Calu3 (cell line): ENCODE data around the gene INPP5F. TPM values are rescaled to one million over a fixed set of nuclear protein-coding genes. Genes with fewer than 3 reads are reported as not detected.
"Not testable (repeated sequence)": the region's sequence is repeated elsewhere in the genome, so short reads cannot be mapped to it uniquely, and the experiment has no call there.

ENCODE experiments used
- BruUV-seq: library from RNA; stranded (reverse); fragments of 400-500 nt; replicated peaks from 2 replicates; lab custom pipeline; 2021; lab: Mats Ljungman, UMichigan
- CTCF ChIA-PET: fragments of 300-600 bp; sonication (Branson Sonifier 250); formaldehyde crosslinking; loops from one replicate; lab custom pipeline; 2022; ENCODE audit warnings: antibody characterized with exemption; lab: Charles Lee
- DNase-seq: peaks from one replicate; pipeline ENCODE4 v3.0.0; 2022
- H3K27ac Mint-ChIP-seq: one replicate; pipeline ENCODE4 v1.8.0; 2022; ENCODE audit warnings: mixed read lengths; ENCODE audit not compliant: unreplicated experiment
- H3K27me3 Mint-ChIP-seq: one replicate; pipeline ENCODE4 v1.8.0; 2022; ENCODE audit warnings: mixed read lengths; ENCODE audit not compliant: unreplicated experiment
- H3K36me3 Mint-ChIP-seq: one replicate; pipeline ENCODE4 v1.8.0; 2022; ENCODE audit warnings: mild to moderate bottlenecking, moderate library complexity, mixed read lengths; ENCODE audit not compliant: insufficient read depth, unreplicated experiment
- H3K4me1 Mint-ChIP-seq: one replicate; pipeline ENCODE4 v1.8.0; 2022; ENCODE audit warnings: mild to moderate bottlenecking, low read depth, mixed read lengths; ENCODE audit not compliant: unreplicated experiment
- H3K4me3 Mint-ChIP-seq: one replicate; pipeline ENCODE4 v1.8.0; 2022; ENCODE audit warnings: mild to moderate bottlenecking, low read depth, moderate library complexity, mixed read lengths; ENCODE audit not compliant: unreplicated experiment
- H3K9me3 Mint-ChIP-seq: one replicate; pipeline ENCODE4 v1.8.0; 2022; ENCODE audit warnings: low read depth, mixed read lengths; ENCODE audit not compliant: unreplicated experiment
- intact Hi-C: fragments of 100-400 bp; cut with micrococcal nuclease; formaldehyde crosslinking; loops from one replicate; pipeline ENCODE4 v1.10.0; 2022; ENCODE audit not compliant: unreplicated experiment
- total RNA-seq: library from RNA; stranded (reverse); gene quantifications from 2 replicates; pipeline ENCODE4 v1.2.3, GENCODE V29; 2022
- TF ChIP-seq, protein P1 (sequence below): fragments of 200-600 bp; IDR thresholded peaks from one replicate; pipeline ENCODE4 v1.8.0; 2022; ENCODE audit warnings: antibody characterized with exemption; ENCODE audit not compliant: unreplicated experiment

Gene INPP5F
- total RNA-seq, 1 experiment from 2014 or later = 6.9 TPM

GRCh38 chr10:119702583-119702982, 23.3 kb upstream of the INPP5F start:
- TF ChIP-seq, protein P1, sequence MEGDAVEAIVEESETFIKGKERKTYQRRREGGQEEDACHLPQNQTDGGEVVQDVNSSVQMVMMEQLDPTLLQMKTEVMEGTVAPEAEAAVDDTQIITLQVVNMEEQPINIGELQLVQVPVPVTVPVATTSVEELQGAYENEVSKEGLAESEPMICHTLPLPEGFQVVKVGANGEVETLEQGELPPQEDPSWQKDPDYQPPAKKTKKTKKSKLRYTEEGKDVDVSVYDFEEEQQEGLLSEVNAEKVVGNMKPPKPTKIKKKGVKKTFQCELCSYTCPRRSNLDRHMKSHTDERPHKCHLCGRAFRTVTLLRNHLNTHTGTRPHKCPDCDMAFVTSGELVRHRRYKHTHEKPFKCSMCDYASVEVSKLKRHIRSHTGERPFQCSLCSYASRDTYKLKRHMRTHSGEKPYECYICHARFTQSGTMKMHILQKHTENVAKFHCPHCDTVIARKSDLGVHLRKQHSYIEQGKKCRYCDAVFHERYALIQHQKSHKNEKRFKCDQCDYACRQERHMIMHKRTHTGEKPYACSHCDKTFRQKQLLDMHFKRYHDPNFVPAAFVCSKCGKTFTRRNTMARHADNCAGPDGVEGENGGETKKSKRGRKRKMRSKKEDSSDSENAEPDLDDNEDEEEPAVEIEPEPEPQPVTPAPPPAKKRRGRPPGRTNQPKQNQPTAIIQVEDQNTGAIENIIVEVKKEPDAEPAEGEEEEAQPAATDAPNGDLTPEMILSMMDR = no peak
- peaks cover 3% of the 10 kb centered on the region for H3K9me3 Mint-ChIP-seq
- H3K36me3 Mint-ChIP-seq = no peaks in the 10 kb centered on the region
- intact Hi-C loops = no loop called here
- no peaks in the 10 kb centered on the region for H3K27me3 Mint-ChIP-seq
- no peak overlapping the region for H3K4me3 Mint-ChIP-seq
- no peak for DNase-seq
- H3K27ac Mint-ChIP-seq = no peak overlapping the region
- no TSS peak for BruUV-seq
- CTCF ChIA-PET = interaction anchor here (1.2 kb wide), 1 partner anchor 94 kb away, joined by 3 read pairs; no protein-coding TSS in a partner anchor
- peaks cover 10% of the 10 kb centered on the region for H3K4me1 Mint-ChIP-seq

DNA sequence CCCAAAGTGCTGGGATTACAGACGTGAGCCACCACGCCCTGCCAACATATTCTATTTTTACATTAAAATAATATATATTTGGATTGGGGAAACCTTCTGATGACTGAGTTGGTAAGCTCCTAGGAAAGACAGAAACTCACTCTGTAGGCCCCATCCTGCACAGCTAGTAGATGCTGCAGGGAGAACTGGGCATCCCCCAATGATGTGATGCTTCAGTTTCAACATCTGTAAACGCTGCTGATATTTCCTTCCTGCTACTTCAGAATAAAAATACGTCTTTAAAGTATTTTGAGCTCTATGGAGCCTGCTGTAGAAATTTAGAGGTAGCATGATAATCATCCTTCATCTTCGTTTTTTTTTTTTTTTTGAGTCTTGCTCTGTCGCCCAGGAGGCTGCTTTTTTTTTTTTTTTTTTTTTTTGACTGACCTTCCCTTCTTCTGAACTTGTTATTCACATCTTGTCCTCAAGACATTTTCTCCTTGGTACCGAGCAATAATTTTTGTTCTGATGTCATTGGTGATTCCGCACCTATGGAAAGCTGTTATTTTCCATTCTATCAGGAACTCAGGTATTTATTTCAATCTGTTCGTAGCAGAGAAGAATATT, 21.8 kb upstream of the INPP5F start:
- H3K4me1 Mint-ChIP-seq = peaks cover 10% of the 10 kb centered on the region
- intact Hi-C loops = no loop called here

DNA sequence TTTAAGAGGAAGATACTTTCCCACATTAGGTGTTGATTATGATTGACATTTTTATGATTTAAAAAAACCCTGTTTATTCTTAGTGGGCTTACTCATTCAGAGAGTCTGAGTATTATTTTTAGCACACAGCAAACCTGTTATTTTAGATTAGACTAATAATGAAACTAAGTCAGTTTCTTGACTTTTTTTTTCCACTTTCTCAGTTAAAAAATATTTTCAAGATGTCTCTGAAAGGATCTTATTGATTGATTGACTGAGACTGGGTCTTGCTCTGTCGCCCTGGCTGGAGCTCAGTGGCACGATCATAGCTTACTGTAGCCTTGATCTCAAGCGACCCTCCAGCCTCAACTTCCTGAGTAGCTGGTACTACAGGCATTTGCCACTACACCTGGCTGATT, 20.4 kb upstream of the INPP5F start:
- Mint-ChIP-seq H3K4me3 (no peak overlapping the region), H3K27me3 (no peaks in the 10 kb centered on the region), H3K36me3 (no peaks in the 10 kb centered on the region), H3K27ac (no peak overlapping the region), H3K9me3 (peaks cover 3% of the 10 kb centered on the region), H3K4me1 (peaks cover 10% of the 10 kb centered on the region)
- BruUV-seq = no TSS peak
- intact Hi-C loops = no loop called here
- TF ChIP-seq, protein P1 = no peak
- no peak for DNase-seq
- CTCF ChIA-PET = interaction anchor here (0.7 kb wide), 1 partner anchor 446 kb away, joined by 3 read pairs; no protein-coding TSS in a partner anchor

More for the DNA sequence above, 21.8 kb upstream of the INPP5F start:
- BruUV-seq = no TSS peak
- no peak for DNase-seq
- no peak overlapping the region for H3K27ac Mint-ChIP-seq
- H3K9me3 Mint-ChIP-seq = peaks cover 3% of the 10 kb centered on the region
- no peaks in the 10 kb centered on the region for H3K27me3 Mint-ChIP-seq
- CTCF ChIA-PET = no interaction called here
- no peak overlapping the region for H3K4me3 Mint-ChIP-seq
- no peaks in the 10 kb centered on the region for H3K36me3 Mint-ChIP-seq
- TF ChIP-seq, protein P1 = no peak

- H3K4me1 Mint-ChIP-seq = peaks cover 9% of the 10 kb centered on the region
- no TSS peak for BruUV-seq
- intact Hi-C loops = no loop called here
- DNase-seq = no peak
- H3K27ac Mint-ChIP-seq = no peak overlapping the region
- CTCF ChIA-PET = no interaction called here
- H3K27me3 Mint-ChIP-seq = no peaks in the 10 kb centered on the region
- H3K4me3 Mint-ChIP-seq = no peak overlapping the region
- peaks cover 3% of the 10 kb centered on the region for H3K9me3 Mint-ChIP-seq
- TF ChIP-seq, protein P1 = no peak
- H3K36me3 Mint-ChIP-seq = no peaks in the 10 kb centered on the region
These were observed 19.1 kb upstream of the INPP5F start for GRCh38 chr10:119706521-119707278.

DNA sequence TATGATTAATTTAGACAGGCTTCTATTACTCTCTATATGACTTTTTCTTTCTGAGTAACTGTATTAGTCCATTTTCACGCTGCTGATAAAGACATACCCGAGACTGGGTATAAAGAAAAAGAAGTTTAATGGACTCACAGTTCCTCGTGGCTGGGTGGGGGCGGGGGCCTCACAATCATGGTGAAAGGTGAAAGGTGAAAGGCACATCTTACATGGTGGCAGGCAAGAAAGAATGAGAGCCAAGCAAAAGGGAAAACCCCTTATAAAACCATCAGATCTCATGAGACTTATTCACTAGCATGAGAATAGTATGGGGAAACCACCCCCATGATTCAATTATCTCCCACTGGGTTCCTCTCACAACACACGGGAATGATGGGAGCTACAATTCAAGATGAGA, 18.5 kb upstream of the INPP5F start:
- DNase-seq, H3K27me3 Mint-ChIP-seq, intact Hi-C loops, BruUV-seq, H3K9me3 Mint-ChIP-seq, H3K27ac Mint-ChIP-seq, CTCF ChIA-PET, H3K4me3 Mint-ChIP-seq, H3K4me1 Mint-ChIP-seq, H3K36me3 Mint-ChIP-seq: not testable (repeated sequence)

GRCh38 chr10:119710935-119711334, 14.9 kb upstream of the INPP5F start:
- intact Hi-C loops, H3K27ac Mint-ChIP-seq, BruUV-seq, H3K9me3 Mint-ChIP-seq, H3K27me3 Mint-ChIP-seq, H3K4me1 Mint-ChIP-seq, H3K36me3 Mint-ChIP-seq, CTCF ChIA-PET, DNase-seq, H3K4me3 Mint-ChIP-seq: not testable (repeated sequence)
